ENCODE results near the gene PACSIN2. TPM values are rescaled to one million over a fixed set of nuclear protein-coding genes. Genes with fewer than 3 reads are reported as not detected.
"Not testable (repeated sequence)": the region's sequence is repeated elsewhere in the genome, so short reads cannot be mapped to it uniquely, and the experiment has no call there.

PACSIN2 gene
- total RNA-seq, 2 donors from 2014 or later, result 71.8 to 85.6 TPM

GRCh38 chr22:42937164-42937843, 77.6 kb downstream of the PACSIN2 start:
- DNase-seq (ENCODE audit: low spot score), result no peak
- intact Hi-C loops (cut with DNase I), result loop anchor here in 1 of 2 donors (10.0 kb wide), 1 partner anchor 57 kb away; no protein-coding TSS in a partner anchor

GRCh38 chr22:42936680-42937079, 78.3 kb downstream of the PACSIN2 start:
- intact Hi-C loops (cut with DNase I), result loop anchor here in 1 of 2 donors (10.0 kb wide), 1 partner anchor 58 kb away; no protein-coding TSS in a partner anchor
- DNase-seq (ENCODE audit: low spot score), result not testable (repeated sequence)

GRCh38 chr22:42934338-42934737, 80.6 kb downstream of the PACSIN2 start:
- DNase-seq (ENCODE audit: low spot score), result no peak
- intact Hi-C loops (cut with DNase I), result loop anchor here in 1 of 2 donors (10.0 kb wide), 1 partner anchor 60 kb away; no protein-coding TSS in a partner anchor

GRCh38 chr22:42933485-42934091, 81.4 kb downstream of the PACSIN2 start:
- intact Hi-C loops (cut with DNase I), result loop anchor here in 1 of 2 donors (10.0 kb wide), 1 partner anchor 61 kb away; no protein-coding TSS in a partner anchor
- no peak for DNase-seq (ENCODE audit: low spot score)

GRCh38 chr22:42932857-42933484, 82.0 kb downstream of the PACSIN2 start:
- intact Hi-C loops (cut with DNase I), result loop anchor here in 1 of 2 donors (10.0 kb wide), 1 partner anchor 62 kb away; no protein-coding TSS in a partner anchor
- DNase-seq (ENCODE audit: low spot score), result no peak

- intact Hi-C loops (cut with DNase I), result loop anchor here in 1 of 2 donors (10.0 kb wide), 1 partner anchor 63 kb away; no protein-coding TSS in a partner anchor
- DNase-seq (ENCODE audit: low spot score), result no peak
Measured at GRCh38 chr22:42932197-42932519, 82.8 kb downstream of the PACSIN2 start.

- DNase-seq (ENCODE audit: low spot score), result peak; percentile 67
- intact Hi-C loops (cut with DNase I), result loop anchor here in 1 of 2 donors (10.0 kb wide), 1 partner anchor 63 kb away; no protein-coding TSS in a partner anchor
Measured at GRCh38 chr22:42931421-42932196, 83.3 kb downstream of the PACSIN2 start.

GRCh38 chr22:42930810-42931420, 84.0 kb downstream of the PACSIN2 start:
- peak; percentile 74 for DNase-seq (ENCODE audit: low spot score)
- intact Hi-C loops (cut with DNase I), result loop anchor here in 1 of 2 donors (10.0 kb wide), 1 partner anchor 64 kb away; no protein-coding TSS in a partner anchor

- intact Hi-C loops (cut with DNase I), result loop anchor here in 1 of 2 donors (10.0 kb wide), 1 partner anchor 65 kb away; no protein-coding TSS in a partner anchor
- DNase-seq (ENCODE audit: low spot score), result peak; percentile 44
Measured at GRCh38 chr22:42929838-42930155, 85.2 kb downstream of the PACSIN2 start.

- peak; percentile 81 for DNase-seq (ENCODE audit: low spot score)
- intact Hi-C loops (cut with DNase I), result no loop called here
Measured at GRCh38 chr22:42928969-42929837, 85.7 kb downstream of the PACSIN2 start.

GRCh38 chr22:42927966-42928365, 87.0 kb downstream of the PACSIN2 start:
- intact Hi-C loops (cut with DNase I), result no loop called here

GRCh38 chr22:42926768-42927167, 88.2 kb downstream of the PACSIN2 start:
- intact Hi-C loops (cut with DNase I), result no loop called here
- peak; percentile 59 for DNase-seq (ENCODE audit: low spot score)

More at GRCh38 chr22:42927966-42928365, 87.0 kb downstream of the PACSIN2 start:
- no peak for DNase-seq (ENCODE audit: low spot score)

- intact Hi-C loops (cut with DNase I), result no loop called here
- DNase-seq (ENCODE audit: low spot score), result peak; percentile 76
Measured at GRCh38 chr22:42926104-42926503, 88.8 kb downstream of the PACSIN2 start.

- intact Hi-C loops (cut with DNase I), result no loop called here
Measured at GRCh38 chr22:42925598-42925997, 89.4 kb downstream of the PACSIN2 start.

GRCh38 chr22:42925031-42925430, 89.9 kb downstream of the PACSIN2 start:
- intact Hi-C loops (cut with DNase I); DNase-seq (ENCODE audit: low spot score): not testable (repeated sequence)

More at GRCh38 chr22:42925598-42925997, 89.4 kb downstream of the PACSIN2 start:
- DNase-seq (ENCODE audit: low spot score), result peak; percentile 34

GRCh38 chr22:42924436-42924835, 90.5 kb downstream of the PACSIN2 start:
- intact Hi-C loops (cut with DNase I), result no loop called here
- DNase-seq (ENCODE audit: low spot score), result no peak

- intact Hi-C loops (cut with DNase I), result no loop called here
- no peak for DNase-seq (ENCODE audit: low spot score)
Measured at GRCh38 chr22:42922374-42923191, 92.4 kb downstream of the PACSIN2 start.

Data from posterior vena cava (tissue), 2 donors.